CD4-positive, alpha-beta T cell treated with Interleukin-2 at 100 ng/mL for 4 hours (primary cell): ENCODE results near the gene IGF2BP2.
A peak's percentile ranks its signal among the peaks of the same experiment; 100 is the strongest.
"Not testable (repeated sequence)": the region's sequence is repeated elsewhere in the genome, so short reads cannot be mapped to it uniquely, and the experiment has no call there.

ENCODE experiments used
- DNase-seq: peaks from one replicate; pipeline ENCODE4 v3.0.0-alpha.2; 2020; ENCODE audit warnings: low spot score

The IGF2BP2 gene

DNA sequence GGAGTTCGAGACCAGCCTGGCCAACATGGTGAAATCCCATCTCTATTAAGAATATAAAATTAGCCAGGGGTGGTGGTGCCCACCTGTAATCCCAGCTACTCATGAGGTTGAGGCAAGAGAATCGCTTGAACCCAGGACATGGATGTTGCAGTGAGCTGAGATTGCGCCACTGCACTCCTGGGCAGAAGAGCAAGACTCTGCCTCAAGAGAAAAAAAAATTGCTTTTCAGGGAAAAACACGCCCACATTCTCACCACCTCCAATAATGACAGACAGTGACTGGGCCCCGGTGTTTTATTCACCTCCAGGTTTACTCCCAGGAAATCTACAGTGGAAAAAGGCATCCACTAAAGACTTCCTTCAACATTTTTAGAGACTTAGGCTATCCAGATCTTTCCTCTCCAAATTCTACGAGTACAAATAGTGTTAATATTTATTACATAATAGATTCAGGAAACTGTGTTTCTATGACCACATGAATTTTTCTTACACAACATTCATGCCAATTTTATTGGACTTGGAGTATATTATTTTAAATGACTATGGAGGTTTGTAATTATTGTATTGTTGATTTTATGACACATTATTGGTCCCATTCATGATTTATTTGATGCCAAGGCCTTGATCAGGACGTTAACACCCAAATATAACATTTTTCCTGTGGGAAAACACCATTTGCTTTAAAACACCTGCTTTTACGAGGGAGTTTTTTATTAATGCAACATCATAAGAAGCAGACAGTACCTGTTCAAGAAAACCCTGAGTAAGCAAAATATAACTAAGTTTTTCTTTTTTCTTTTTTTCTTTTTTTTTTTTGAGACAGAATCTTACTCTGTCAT lies 26.6 kb downstream of the IGF2BP2 start:
- no peak for DNase-seq

DNA sequence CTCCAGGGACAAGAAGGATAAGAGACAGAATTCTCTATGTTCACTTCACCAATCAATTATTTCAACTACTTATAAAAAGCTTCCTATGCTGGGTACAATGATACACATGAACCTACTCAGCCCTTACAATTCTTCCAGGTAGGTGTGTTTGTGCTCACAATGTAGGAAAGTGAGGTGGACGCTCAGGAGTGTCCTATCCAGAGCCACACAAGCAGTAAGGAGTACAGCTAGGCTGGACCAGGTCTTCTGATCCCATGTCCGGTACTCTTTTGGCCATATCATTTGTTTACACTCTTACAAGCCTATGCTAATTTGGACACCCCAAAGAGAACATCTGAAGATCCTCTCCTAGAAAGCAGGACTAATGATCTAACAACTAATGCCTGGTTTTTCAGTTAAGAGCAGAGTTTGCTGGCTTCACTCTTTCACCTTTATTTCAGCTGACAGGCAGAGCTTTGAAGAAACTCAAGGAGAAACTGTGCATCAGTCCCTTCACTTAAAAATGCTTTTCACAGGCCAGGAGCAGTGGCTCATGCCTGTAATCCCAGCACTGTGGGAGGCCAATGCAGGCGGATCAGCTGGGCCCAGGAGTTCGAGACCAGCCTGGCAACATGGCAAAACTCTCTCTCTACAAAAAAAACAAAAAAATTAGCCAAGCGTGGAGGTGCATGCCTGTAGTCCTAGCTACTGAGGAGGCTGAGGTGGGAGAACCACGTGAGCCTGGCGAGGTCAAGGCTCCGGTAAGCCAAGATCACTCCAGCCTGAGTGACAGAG lies 27.5 kb downstream of the IGF2BP2 start:
- DNase-seq = no peak

DNA sequence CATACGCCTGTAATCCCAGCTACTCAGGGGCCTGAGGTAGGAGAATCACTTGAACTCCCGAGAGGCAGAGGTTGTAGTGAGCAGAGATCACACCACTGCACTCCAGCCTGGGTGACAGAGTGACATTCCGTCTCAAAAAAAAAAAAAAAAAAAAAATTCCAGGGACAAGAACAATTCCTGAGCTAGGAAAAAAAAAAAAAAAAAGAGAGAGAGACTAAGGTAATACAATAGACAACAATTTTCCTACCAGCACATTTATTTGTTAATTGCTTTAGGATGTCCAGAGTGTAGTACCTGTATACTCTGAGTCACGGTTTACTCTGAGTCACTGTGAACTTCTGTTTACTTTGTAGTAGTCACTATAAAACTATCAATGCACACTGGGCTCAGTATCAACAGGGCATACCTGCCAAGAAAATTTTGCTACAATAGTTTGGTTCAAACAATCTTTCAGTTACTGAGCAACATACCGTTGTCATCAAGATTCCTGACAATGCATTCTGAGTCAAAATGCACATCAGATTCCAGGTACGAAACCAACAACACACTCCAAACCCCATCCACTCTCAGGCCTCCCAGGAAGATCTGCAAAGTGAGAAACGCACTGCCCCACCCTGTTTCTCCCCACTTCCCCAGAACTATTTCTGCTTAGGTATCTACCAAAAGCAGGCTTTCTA lies 28.3 kb downstream of the IGF2BP2 start:
- DNase-seq = no peak

DNA sequence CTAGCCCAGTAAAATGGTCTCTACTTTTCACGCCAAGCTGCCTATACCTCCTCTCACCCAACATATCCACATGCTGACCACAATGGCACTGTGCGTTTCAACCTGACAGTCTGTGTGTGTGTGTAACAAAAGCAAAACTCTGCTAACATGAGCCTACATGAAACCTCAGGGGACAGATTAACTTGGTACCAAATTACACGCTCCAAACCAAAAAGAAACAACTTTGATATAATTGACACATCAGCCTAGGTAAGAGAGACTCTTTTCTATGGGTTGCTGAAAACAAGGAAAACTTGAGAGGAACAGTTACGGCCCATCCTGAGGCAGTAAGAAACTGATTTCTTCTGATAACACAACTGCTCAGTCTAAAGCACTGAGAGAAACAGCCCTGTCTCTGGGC lies 31.5 kb downstream of the IGF2BP2 start:
- DNase-seq = no peak

DNA sequence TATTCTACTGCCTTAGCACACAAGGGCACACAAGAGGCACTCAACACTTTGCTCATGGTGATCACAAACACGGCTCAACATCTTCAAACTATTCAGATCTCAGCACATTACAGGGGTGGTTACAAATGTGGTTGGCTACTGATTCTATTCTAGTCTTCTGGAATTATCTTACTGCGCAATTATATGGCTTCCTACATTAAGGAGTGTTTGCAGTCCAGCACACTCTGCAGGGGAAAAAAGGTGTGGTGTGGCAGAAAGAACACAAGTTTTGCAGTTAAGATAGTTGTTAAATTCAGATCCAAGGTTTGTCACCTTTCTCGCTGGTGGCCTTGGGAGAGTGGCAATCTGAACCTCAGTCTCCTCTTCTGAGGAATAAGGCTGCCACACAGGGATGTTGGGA lies 31.9 kb downstream of the IGF2BP2 start:
- no peak for DNase-seq

DNA sequence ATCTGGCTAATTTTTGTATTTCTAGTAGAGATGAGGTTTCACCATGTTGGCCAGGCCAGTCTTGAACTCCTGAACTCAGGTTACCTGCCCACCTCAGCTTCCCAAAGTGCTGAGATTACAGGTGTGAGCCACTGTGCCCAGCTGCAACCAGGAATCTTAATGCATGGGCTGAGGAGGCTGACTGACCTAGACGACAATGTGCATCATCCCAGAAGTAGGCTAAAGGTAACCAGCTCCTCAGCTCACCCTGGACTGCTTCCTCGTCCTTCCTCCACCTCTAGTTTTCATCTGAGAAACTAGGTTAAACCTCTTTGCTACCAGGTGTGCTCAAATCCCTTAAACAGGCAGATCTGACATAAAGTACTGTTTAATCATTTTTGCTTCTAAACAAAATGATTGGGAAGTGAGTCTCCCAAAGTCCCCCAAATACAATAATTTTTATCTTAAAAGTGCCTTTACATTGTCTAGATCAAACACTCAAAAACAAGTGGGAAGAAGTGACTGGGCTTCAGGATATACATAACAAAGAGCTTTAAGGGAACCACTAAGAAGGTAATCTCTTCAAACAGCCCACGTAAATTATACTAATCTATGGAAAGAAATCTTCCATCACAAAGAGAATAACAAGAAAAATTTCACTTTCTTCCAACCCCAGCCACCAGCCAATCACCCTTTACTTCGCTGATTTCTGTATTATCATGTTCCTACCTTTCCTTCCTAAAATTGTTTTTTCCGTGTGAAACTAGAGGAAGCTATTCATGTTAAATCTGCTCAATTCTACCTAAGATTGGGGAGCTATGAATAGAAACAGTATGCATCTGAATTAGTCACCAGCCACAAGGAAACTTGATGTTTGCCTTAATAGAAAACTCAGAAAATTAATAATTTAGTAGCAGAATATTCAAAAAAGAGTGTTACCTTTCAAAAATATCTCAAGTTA lies 34.7 kb downstream of the IGF2BP2 start:
- DNase-seq = no peak

DNA sequence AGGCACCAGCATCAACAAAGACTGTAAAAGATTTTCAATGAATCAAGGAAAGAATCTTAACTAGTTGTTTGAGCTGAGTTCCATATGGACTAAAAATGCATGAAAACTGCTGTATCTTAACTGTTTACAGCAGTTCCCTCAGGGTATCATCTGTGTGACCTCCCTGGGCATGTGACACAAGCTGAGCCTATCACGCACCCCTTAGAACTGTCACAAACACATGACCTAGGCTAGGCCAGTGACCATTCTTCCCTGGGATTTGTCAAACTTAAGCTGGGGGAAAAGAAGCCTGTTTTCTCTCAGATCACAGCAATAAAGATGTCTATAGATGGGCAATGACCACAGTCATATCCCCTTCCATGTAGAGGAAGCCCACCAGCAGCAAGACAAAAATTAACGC lies 35.7 kb downstream of the IGF2BP2 start:
- DNase-seq = no peak

DNA sequence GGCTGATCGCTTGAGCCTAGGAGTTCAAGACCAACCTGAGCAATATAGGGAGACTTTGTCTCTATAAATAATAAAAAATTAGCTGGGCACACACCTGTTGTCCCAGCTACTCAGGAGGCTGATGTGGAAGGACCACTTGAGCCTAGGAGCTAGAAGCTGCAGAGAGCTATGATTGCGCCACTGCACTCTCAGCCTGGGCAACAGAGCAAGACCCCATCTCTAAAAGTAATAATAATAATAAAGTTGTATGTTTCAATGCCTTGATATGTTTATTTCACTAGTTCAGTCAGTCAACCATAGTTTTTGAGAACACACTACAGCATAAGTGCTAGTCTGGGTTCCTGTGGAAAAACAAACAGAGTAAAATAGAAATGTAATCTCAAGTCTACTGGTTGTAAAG lies 36.5 kb downstream of the IGF2BP2 start:
- no peak for DNase-seq

DNA sequence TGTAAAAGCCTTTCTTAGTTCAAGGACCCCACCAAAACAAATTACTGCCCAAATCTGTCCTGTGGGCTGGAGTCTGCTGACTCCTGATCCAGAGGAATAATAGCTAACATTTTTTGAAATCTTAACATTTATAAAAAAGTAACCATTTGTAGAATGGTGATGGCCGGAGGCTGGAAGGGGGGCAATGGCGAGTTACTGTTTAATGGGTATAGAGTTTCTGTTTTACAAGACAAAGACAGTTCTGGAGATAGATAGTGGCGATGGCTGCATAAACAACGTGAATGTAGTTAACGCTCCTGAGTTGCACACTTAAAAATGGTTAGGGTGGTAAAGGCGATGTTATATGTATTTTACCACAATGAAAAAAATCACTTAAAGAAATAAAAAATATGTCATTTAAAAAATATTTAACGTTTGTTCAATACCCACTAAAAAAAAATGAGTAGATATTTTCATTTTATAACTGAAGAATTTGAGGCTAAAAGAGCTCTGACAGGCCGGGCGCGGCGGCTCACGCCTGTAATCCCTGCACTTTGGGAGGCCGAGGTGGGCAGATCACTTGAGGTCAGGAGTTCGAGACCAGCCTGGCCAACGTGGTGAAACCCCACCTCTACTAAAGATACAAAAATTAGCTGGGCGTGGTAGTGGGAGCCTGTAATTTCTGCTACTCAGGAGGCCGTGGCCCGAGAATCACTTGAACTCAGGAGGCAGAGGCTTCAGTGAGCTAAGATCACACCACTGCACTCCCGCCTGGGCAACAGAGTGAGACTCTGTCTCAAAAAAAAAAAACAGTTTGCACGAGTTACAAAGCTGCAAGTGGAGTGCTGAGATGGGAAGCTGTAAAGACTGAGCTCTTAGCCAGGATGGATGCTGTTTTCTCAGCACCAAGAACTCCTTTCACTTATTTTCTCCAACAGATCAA lies 37.6 kb downstream of the IGF2BP2 start:
- DNase-seq = no peak

DNA sequence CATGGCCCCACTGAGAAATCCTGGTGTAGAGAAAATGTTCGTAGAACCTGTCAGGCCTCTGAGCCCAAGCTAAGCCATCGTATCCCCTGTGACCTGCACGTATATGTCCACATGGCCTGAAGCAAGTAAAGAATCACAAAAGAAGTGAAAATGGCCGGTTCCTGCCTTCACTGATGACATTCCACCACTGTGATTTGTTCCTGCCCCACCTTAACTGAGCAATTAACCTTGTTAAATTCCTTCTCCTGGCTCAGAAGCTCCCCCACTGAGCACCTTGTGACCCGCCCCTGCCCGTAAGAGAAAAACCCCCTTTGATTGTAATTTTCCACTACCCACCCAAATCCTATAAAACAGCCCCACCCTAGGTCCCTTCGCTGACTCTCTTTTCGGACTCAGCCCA lies 38.6 kb downstream of the IGF2BP2 start:
- not testable (repeated sequence) for DNase-seq

DNA sequence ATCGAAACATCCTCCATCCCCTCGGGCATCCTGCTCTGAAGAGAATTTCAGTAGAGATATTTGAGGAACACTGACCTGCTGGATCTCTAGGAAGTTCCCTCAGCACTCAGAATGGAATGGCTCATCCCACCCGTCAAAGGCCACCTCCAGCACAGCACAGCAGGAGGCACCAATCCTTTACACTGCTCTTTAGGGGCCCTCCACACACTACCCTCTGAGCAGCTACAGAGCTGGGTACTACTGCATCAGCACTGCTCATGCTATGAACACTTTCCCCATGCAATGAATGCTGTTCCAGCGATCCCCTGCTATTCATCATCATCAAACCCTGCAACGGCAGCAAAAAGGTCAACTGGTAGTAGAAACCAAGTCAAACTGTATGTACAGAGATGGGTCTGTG lies 40.5 kb downstream of the IGF2BP2 start:
- DNase-seq = no peak

DNA sequence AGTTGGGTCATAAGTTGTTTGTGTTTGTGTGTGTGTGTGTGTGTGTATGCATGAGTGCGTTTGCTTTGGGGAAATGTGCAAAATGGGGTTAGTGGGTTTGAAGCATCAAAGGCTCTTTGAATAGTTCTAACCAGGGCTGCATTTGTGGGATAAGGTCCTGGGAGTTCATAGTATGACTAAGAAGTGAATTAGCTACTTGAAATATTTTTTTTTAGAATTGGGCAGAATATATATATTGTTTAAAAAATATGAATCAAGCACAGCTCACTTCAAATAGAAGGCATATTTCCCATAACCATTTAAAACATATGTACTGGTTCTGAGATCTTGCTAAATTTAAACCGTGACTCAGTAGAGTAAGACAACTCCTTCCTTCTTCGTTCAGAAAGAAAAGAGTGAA lies 43.1 kb downstream of the IGF2BP2 start:
- DNase-seq = no peak

DNA sequence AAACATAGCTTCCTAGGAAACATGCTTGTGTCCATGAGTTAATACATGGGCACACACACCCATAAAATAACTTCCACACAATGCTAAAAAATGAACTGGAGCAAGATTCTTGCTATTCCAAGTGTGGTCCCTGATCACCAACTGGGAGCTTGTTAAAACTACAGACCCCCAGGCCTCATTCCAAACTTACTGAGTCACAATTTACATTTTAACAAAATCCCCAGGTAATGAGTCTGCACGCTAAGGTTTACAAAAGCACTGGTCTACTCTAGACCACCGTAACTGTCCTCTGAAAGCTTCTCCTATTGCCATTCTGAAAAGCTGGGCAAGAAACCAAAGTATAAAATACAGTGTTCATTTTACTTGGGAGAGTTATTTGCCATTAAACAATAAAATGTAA lies 45.4 kb downstream of the IGF2BP2 start:
- no peak for DNase-seq

DNA sequence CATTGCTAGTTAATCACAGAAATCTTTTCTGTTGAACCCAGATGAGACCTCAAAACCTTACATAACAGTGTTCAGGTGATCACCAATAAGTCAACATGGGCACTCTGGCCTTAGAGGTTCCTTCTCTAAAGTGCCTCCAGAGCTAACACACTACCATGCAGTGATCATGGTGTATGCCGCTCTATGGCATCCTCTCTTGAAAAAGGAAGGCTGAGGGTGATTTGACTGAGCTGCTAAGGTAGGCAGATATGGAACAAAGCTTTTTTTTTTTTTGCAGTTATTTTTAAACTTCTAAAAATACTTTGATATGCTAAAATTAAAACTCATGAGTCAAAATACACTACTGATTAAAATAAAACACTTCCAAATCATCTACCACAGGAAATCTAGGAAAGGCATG lies 46.0 kb downstream of the IGF2BP2 start:
- no peak for DNase-seq

DNA sequence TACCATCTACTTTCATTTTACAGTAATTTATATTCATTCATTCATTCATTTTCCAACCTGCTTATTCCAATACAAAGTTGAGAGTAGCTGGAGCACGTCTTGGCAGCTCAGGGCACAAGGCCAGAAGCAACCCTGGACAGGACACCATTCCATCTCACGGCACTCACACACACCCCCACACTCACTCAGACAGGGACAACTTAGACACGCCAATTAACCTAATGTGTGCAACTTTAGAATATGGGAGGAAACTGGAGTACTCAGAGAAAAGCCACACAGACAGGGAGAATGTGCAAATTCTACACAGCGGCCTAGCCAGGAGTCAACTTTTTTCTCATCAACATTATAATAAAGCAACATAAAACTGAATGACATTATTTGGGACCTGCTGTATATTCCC lies 46.7 kb downstream of the IGF2BP2 start:
- DNase-seq = no peak

DNA sequence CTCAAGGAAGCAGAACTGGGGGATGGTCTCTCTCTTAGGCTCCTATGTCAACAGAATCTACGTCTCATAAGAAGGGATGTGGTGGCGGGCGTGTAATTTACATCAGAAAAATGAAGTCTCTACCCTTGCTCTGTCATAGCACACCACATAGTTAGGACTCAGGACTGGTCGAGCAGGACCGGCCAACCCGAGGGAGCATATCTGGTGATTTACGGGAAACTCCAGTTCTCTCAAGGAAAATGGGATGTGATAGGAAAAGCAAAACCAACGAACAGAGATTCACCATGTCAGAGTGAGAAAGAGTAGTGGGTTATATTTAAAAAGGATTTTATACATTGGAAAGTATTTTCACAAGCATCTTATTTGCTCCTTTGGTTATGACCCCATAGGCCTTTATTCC lies 54.7 kb downstream of the IGF2BP2 start:
- DNase-seq = no peak

DNA sequence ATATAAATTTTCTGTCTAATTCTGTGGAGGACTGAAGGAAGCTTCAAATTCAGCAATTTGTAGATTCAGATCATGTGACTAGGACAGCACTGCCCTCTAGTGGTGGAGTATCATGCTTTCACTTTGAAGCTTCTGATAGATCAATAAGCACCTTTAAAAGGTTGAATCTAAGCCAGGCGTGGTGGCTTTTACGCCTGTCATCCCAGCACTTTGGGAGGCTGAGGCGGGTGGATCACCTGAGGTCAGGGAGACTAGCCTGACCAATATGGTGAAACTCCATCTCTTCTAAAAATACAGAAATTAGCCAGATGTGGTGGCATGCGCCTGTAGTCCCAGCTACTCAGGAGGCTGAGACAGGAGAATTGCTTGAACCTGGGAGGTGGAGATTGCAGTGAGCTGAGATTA lies 56.3 kb downstream of the IGF2BP2 start:
- DNase-seq = peak; percentile 54

DNA sequence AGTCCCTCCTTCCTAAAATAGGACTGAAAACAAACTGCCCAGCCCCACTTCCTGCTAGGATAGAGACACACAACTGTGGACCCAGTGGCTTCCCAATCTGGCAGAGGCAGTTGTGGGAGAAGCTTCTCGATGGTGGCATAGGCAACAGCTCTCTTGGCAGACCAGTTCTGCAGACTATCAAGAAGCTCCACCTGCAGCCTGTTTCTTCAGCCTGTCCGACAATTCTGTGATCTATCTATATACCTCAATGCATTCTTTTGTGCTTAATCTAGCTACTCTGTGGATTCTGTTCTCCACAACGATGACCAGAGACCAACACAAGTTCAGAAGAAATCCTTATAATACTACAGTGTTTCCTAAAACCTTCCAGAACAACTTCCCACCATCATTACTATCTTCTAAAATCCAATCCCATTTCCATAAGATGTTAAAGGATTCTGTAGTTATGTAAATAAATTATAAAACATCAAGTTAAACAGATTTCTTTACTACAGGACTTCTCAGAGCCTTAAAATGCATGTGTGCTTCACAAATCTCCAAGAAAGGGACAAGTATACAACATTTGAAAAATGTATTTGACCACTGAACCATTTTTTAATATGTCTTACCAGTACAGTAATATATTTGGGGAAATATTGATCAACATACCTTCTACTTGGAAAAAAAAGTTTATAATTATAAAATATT lies 57.7 kb downstream of the IGF2BP2 start:
- DNase-seq = no peak

DNA sequence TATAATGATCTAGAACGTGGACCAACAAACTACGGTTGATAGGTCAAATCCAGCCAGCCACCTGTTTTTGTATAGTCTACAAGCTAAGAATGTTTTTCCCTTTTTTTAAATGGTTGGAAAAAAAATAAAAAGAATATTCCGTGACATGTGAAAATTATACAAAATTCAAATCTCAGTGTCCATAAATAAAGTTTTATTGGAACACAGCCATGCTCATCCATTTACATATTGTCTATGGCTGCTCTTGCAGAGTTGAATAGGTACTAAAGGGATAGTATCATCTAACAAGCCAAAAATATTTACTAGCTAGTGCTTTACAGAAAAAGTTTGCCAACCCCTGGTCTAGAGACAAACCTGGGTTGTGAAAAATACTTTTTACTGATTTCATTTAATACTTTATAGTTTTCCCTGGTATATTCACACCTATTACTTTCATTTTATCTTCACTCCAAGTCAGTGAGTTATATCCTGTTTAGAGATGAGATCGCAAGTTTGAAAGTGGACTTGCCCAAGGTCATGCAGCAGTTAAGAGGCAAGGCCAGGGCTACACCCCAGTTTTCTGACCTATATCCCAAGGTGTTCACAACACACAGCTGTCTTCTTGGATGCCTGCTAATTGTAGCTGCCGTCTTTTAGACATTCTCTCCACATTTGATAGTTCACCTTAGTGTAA lies 58.4 kb downstream of the IGF2BP2 start:
- DNase-seq = no peak

DNA sequence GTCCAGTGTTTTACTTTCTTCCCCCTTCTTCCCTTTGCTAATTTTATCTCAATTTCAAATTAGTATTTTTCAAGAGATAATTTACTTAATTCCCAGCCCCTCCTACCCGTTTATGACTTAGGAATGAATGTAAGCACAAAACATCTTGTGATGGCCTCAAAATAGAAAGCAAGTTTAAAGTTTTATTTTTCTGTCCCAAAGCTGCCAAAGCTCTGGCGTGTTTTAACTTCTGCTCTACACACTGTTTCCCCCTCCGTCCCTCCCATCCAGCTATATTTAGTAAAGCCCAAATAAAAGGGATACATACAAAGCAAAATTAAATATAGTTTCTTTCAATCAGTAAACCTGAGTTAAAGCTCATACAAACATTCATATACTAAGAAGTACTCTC lies 59.9 kb downstream of the IGF2BP2 start:
- DNase-seq = no peak
